ENCODE measurements around the gene ZSCAN16.

- TF ChIP-seq EZH2phosphoT487 (IDR thresholded peaks at IDR 0.05; ENCODE audit: insufficient read depth, low read depth) (no peak), EZH2 (IDR thresholded peaks at IDR 0.05; ENCODE audit: insufficient read depth, poor library complexity, severe bottlenecking) (no peak)
Measured at GRCh38 chr6:28115799-28116198, 8.6 kb upstream of the ZSCAN16 start.

Measured in GM23248 (cell line).